Hepatocyte (in vitro differentiated cells): ENCODE measurements around the gene HSFX4. TPM values are rescaled to one million over a fixed set of nuclear protein-coding genes. Genes with fewer than 3 reads are reported as not detected.
A peak's percentile ranks its signal among the peaks of the same experiment; 100 is the strongest.

Source experiments
- DNase-seq: peaks from one replicate; pipeline ENCODE4 v3.0.0-alpha.2; 2016; ENCODE audit warnings: low spot score
- H2AFZ ChIP-seq: fragments of 200-600 bp; sonication (generic); 2 replicates; pipeline ENCODE4 v1.6.0; 2016; ENCODE audit warnings: antibody characterized with exemption, mild to moderate bottlenecking
- H3K27ac ChIP-seq: fragments of 200-600 bp; sonication (generic); 2 replicates; pipeline ENCODE4 v1.5.1; 2016; ENCODE audit warnings: mild to moderate bottlenecking
- H3K27me3 ChIP-seq: fragments of 200-600 bp; sonication (generic); 2 replicates; pipeline ENCODE4 v1.6.1; 2016
- H3K36me3 ChIP-seq: fragments of 200-600 bp; sonication (generic); replicated peaks from 2 replicates; pipeline ENCODE4 v1.5.1; 2016; ENCODE audit warnings: low read depth; ENCODE audit not compliant: insufficient read depth
- H3K4me1 ChIP-seq: fragments of 200-600 bp; sonication (generic); 2 replicates; pipeline ENCODE4 v1.5.1; 2016; ENCODE audit warnings: mild to moderate bottlenecking, moderate library complexity; ENCODE audit not compliant: insufficient read depth
- H3K4me2 ChIP-seq: fragments of 200-600 bp; sonication (generic); 2 replicates; pipeline ENCODE4 v1.6.0; 2016
- H3K4me3 ChIP-seq: fragments of 200-600 bp; sonication (generic); 2 replicates; pipeline ENCODE4 v1.5.1; 2016; ENCODE audit warnings: mild to moderate bottlenecking
- H3K79me2 ChIP-seq: fragments of 200-600 bp; sonication (generic); 2 replicates; pipeline ENCODE4 v1.6.0; 2017; ENCODE audit warnings: mild to moderate bottlenecking
- H3K9me2 ChIP-seq: fragments of 200-600 bp; sonication (generic); replicated peaks from 2 replicates; pipeline ENCODE4 v1.6.0; 2017; ENCODE audit warnings: mild to moderate bottlenecking; ENCODE audit not compliant: insufficient read depth
- H3K9me3 ChIP-seq: fragments of 200-600 bp; sonication (generic); 2 replicates; pipeline ENCODE4 v1.5.1; 2016; ENCODE audit warnings: low read depth, mild to moderate bottlenecking
- H4K20me1 ChIP-seq: fragments of 200-600 bp; sonication (generic); 2 replicates; pipeline ENCODE4 v1.6.0; 2016; ENCODE audit warnings: mild to moderate bottlenecking; ENCODE audit not compliant: insufficient read depth, poor library complexity, severe bottlenecking
- EZH2 ChIP-seq: fragments of 200-600 bp; sonication (generic); IDR thresholded peaks from 2 replicates; pipeline ENCODE4 v1.6.1; 2016; ENCODE audit warnings: antibody characterized with exemption, mild to moderate bottlenecking, borderline replicate concordance
- EZH2phosphoT487 ChIP-seq: fragments of 200-600 bp; sonication (generic); IDR thresholded peaks from one replicate; pipeline ENCODE4 v1.6.1; 2018; ENCODE audit warnings: antibody characterized with exemption, mild to moderate bottlenecking, low read depth, moderate library complexity; ENCODE audit not compliant: unreplicated experiment, severe bottlenecking
- WGBS: methylation state at CpG from one replicate; pipeline ENCODE4 v1.1.6; 2016; ENCODE audit warnings: low lambda C conversion rate; ENCODE audit errors: missing lambda C conversion rate; 5-methylcytosine and 5-hydroxymethylcytosine counted together
- polyA plus RNA-seq: library from polyadenylated mRNA; unstranded; fragments of >200 nt; fragmentation: Nextera tagmentation; extraction: Ambion mirVana; gene quantifications from 2 replicates; pipeline ENCODE4 v1.2.1, GENCODE V29; 2016
- total RNA-seq: library from RNA; depleted of rRNA; stranded (reverse); fragments of >200 nt; gene quantifications from 2 replicates; pipeline ENCODE4 v1.2.3, GENCODE V29; 2014
- TF ChIP-seq, protein P1 (sequence below): fragments of 200-600 bp; sonication (generic); IDR thresholded peaks from 2 replicates; pipeline ENCODE4 v1.5.1; 2016; ENCODE audit warnings: antibody characterized with exemption, mild to moderate bottlenecking; ENCODE audit not compliant: poor library complexity

HSFX4 gene
- total and polyA plus RNA-seq, 2 experiments from 2014 or later = not detected

DNA sequence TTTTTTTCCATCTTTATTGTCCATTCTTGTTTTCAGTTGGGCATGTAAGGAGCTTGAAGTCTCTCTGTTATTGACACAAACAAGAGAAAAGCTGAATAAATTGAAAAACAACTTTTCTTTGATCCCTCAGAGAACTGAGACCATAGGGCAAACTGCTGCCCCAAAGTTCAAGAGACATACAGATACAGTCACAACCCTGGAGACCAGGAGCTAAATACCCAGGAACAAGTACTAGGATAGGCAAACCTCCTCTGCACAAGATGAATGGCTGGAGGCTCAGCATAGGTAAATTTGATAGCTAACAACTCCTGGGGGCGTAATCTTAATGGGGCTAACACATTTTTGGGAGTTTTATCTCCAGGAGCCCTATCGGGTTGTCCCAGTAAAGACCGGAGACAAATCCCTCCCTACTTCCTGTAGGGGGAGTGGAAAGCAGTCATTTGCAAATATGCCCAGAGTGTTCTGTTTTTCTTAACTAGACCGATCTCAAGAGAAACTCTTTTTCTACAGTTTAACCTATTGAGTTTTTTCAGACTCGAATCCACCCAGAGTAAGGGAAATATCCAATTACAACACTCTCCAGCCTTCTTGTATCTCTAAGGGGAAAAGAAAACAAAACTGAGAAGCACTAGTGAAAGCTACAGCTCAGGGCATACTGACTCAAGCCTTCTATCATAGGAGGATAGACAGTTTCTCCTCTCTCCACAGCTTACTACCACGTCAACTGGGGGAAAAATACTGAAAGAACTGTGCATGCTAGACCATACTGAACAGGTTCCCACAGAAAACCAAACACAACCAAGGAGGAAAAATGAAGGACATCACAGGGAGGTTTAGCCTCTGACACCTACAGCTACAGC, 25.3 kb upstream of the HSFX4 start:
- no peak overlapping the region for H3K27ac ChIP-seq
- H2AFZ ChIP-seq = peak overlapping the region; percentile 65
- no peaks in the 10 kb centered on the region for H3K27me3 ChIP-seq
- peak; percentile 19 for DNase-seq
- H3K79me2 ChIP-seq = no peaks in the 10 kb centered on the region
- no peaks in the 10 kb centered on the region for H3K9me2 ChIP-seq
- no peaks in the 10 kb centered on the region for H3K36me3 ChIP-seq
- WGBS = 42% methylated on average over 6 of the region's 6 CpGs
- no peaks in the 10 kb centered on the region for H3K9me3 ChIP-seq
- peak overlapping the region; percentile 65 for H3K4me2 ChIP-seq
- H3K4me3 ChIP-seq = no peak overlapping the region
- TF ChIP-seq EZH2phosphoT487 = no peak
- TF ChIP-seq, protein P1, sequence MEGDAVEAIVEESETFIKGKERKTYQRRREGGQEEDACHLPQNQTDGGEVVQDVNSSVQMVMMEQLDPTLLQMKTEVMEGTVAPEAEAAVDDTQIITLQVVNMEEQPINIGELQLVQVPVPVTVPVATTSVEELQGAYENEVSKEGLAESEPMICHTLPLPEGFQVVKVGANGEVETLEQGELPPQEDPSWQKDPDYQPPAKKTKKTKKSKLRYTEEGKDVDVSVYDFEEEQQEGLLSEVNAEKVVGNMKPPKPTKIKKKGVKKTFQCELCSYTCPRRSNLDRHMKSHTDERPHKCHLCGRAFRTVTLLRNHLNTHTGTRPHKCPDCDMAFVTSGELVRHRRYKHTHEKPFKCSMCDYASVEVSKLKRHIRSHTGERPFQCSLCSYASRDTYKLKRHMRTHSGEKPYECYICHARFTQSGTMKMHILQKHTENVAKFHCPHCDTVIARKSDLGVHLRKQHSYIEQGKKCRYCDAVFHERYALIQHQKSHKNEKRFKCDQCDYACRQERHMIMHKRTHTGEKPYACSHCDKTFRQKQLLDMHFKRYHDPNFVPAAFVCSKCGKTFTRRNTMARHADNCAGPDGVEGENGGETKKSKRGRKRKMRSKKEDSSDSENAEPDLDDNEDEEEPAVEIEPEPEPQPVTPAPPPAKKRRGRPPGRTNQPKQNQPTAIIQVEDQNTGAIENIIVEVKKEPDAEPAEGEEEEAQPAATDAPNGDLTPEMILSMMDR = peak; percentile 22
- TF ChIP-seq EZH2 = no peak
- no peaks in the 10 kb centered on the region for H4K20me1 ChIP-seq
- no peaks in the 10 kb centered on the region for H3K4me1 ChIP-seq

DNA sequence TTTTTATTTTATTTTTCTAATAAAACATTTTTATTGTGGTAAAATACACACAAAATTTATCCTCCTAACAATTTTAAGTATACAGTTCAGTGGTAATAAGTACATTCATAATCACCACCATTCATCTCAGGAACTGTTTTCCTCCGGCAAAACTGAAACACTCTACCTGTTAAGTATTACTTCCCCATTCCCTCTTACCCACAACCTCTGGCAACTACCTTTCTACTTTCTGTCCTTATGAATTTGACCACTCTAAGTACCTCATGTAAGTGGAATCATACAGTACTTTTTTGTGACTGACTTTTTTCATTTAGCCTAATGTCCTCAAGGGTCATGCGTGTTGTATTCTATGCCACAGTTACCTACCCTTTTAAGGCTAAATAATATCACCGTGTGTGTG, 21.1 kb upstream of the HSFX4 start:
- H3K4me2 ChIP-seq = no peak overlapping the region
- H3K36me3 ChIP-seq = no peaks in the 10 kb centered on the region
- no peaks in the 10 kb centered on the region for H3K9me3 ChIP-seq
- WGBS = 87% methylated on average over 3 of the region's 3 CpGs
- TF ChIP-seq EZH2phosphoT487 (no peak), EZH2 (no peak)
- H3K79me2 ChIP-seq = no peaks in the 10 kb centered on the region
- DNase-seq = no peak
- no peak overlapping the region for H3K4me3 ChIP-seq
- no peaks in the 10 kb centered on the region for H3K4me1 ChIP-seq
- no peak overlapping the region for H3K27ac ChIP-seq
- no peaks in the 10 kb centered on the region for H3K9me2 ChIP-seq
- H4K20me1 ChIP-seq = no peaks in the 10 kb centered on the region
- no peaks in the 10 kb centered on the region for H3K27me3 ChIP-seq
- H2AFZ ChIP-seq = no peak overlapping the region

DNA sequence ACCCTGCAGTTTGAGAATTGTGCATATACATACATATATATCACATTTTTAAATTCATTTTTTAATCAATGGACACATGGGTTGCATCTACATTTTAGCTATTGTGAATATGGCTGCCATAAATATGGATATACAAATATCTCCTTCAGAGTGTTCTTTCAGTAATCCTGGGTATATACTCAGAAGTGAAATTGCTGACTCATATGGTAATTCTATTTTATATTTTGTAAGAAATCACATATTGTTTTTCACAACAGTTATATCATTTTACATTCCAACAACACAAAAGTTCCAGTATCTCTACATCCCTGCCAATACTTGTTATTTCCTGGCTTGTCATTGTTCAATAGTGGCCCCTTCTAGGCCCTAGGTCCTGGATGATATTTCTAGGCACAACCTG, 20.6 kb upstream of the HSFX4 start:
- Histone ChIP-seq H3K79me2 (no peaks in the 10 kb centered on the region), H3K4me1 (no peaks in the 10 kb centered on the region), H3K4me2 (no peak overlapping the region), H3K4me3 (no peak overlapping the region), H4K20me1 (no peaks in the 10 kb centered on the region), H3K27ac (no peak overlapping the region), H2AFZ (no peak overlapping the region), H3K9me2 (no peaks in the 10 kb centered on the region), H3K36me3 (no peaks in the 10 kb centered on the region), H3K27me3 (no peaks in the 10 kb centered on the region), H3K9me3 (no peaks in the 10 kb centered on the region)
- DNase-seq = no peak
- TF ChIP-seq EZH2phosphoT487 = no peak
- TF ChIP-seq, protein P1 = no peak
- TF ChIP-seq EZH2 = no peak

DNA sequence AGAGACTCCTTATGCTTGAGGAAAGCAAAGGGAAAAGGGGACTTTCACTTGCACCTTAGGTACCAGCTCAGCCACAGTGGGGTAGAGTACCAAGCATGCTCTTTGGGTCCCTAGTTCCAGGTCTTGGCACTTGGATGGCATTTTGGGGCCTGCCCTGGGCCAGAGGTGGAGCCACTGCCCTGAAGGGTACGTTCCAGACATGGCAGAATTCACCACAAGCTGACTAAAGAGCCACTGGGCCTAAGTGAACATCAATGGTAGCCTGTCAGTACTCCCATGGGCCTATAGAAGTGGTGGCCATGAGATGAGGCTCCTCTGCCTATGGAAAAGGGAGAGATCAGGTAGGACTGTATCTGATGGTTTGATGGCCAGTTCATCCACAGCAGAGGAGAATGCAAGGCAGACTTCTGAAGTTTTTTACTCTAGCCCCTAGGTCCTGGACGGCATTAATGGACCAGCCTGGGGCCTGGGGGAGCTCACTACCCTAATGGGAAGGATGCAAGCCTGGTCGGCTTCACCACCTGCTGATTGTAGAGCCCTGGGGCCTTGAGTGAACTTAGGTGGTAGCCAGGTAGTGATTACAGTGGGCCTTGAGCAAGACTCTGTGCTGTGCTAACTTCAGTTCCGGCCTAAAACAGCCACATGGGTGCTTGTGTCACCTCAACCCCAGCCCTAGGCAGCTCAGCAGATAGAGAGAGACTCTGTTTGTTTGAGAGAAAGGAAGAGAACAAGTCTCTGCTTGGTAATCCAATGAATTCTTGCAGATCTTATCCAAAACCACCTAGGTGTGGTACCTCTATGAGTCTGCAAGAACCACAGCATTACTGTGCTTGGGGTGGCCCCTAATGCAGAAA, 19.8 kb upstream of the HSFX4 start:
- Histone ChIP-seq H3K4me2 (no peak overlapping the region), H3K36me3 (no peaks in the 10 kb centered on the region), H3K9me3 (no peaks in the 10 kb centered on the region), H3K27ac (no peak overlapping the region), H3K79me2 (no peaks in the 10 kb centered on the region), H3K4me1 (no peaks in the 10 kb centered on the region), H4K20me1 (no peaks in the 10 kb centered on the region), H3K9me2 (no peaks in the 10 kb centered on the region), H3K27me3 (no peaks in the 10 kb centered on the region), H3K4me3 (no peak overlapping the region), H2AFZ (no peak overlapping the region)
- 84% methylated on average over 4 of the region's 4 CpGs for WGBS
- no peak for TF ChIP-seq EZH2
- TF ChIP-seq EZH2phosphoT487 = no peak
- TF ChIP-seq, protein P1 = no peak
- DNase-seq = no peak
